ENCODE results near the gene SSBP4. TPM values are rescaled to one million over a fixed set of nuclear protein-coding genes. Genes with fewer than 3 reads are reported as not detected.

The SSBP4 gene
- total and polyA plus RNA-seq, 2 of the 8 experiments (the other 6 are each of a cell fraction or from before 2014, with no cell fraction given), result 26.4 to 33.7 TPM

- no peak for TF ChIP-seq CHD7 (IDR thresholded peaks at IDR 0.05; ENCODE audit: insufficient replicate concordance, low read length)
Measured at GRCh38 chr19:18392926-18393325, 26.3 kb upstream of the SSBP4 start (continued).

Data from H1 (cell line).